Esophagus squamous epithelium (tissue), 4 donors: Measurements from ENCODE around the gene ADRA2B.
"Not testable (repeated sequence)": the region's sequence is repeated elsewhere in the genome, so short reads cannot be mapped to it uniquely, and the experiment has no call there.

Source experiments
- CTCF ChIP-seq, 6 experiments: fragments of 450-650 bp in 4 of 6; fragments of 200-600 bp in 2 of 6; sonication (generic) in 2 of 6; IDR thresholded peaks; one replicate each; pipeline ENCODE4 v1.5.1; 2016 to 2019; ENCODE audit warnings: antibody characterized with exemption in 6 of 6, mild to moderate bottlenecking in 4 of 6, moderate library complexity in 4 of 6
- POLR2A ChIP-seq, 4 donors: fragments of 450-650 bp; IDR thresholded peaks; one replicate each; pipeline ENCODE4 v1.6.1; 2017; ENCODE audit warnings: antibody characterized with exemption in 4 of 4, mild to moderate bottlenecking in 4 of 4, moderate library complexity in 3 of 4

DNA sequence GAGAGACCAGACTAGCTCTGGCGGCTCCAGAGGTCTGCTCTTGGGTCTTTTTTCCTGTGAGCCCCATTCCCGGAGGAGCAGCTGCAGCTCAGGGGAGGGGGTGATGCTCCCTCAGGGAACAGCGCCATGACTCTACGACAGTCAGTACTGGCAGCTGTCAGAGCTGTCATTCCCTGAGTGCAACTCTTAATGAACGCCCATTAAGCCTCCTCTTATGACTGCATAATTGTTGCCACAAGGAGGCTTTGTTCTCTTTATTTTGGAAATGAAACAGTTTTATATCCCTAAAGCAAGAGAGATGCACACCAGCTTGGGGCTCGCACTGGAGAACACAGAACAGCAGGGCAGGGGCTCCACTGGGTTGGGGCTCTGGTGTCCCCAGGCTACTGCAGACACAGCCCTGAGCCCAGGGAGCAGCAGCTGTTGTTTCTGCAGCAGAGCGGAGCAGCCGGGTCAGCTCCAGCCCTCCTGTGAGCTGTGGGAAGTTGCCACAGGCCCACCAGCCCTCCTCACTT is 44.3 kb downstream of the ADRA2B start:
- TF ChIP-seq CTCF, POLR2A (IDR thresholded peaks at IDR 0.05): not testable (repeated sequence)
